ENCODE measurements around the gene LAG3.

The LAG3 gene

DNA sequence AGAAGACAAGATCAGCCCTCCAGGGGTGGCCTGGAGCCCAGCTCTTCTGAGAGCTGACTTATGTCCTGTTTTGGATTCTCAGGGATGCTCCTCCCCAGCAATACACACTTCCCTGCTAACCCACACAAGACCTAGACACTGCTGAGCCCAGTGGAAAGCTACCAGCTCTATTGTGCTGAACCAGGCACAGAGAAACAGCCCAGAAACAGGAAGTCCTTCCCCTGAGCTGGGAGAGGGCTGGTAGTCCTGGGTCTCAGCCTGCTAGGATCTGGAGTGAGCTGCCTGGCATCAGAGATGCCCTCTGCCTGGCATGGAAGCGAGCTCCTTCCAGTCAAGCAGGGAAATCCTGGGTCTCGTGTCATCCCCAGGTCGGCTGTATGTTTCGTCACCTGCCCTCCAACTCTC lies 1.2 kb upstream of the LAG3 start:
- peak in 6 of 56 donors; percentile 9 to 43 (median 20) for DNase-seq

DNA sequence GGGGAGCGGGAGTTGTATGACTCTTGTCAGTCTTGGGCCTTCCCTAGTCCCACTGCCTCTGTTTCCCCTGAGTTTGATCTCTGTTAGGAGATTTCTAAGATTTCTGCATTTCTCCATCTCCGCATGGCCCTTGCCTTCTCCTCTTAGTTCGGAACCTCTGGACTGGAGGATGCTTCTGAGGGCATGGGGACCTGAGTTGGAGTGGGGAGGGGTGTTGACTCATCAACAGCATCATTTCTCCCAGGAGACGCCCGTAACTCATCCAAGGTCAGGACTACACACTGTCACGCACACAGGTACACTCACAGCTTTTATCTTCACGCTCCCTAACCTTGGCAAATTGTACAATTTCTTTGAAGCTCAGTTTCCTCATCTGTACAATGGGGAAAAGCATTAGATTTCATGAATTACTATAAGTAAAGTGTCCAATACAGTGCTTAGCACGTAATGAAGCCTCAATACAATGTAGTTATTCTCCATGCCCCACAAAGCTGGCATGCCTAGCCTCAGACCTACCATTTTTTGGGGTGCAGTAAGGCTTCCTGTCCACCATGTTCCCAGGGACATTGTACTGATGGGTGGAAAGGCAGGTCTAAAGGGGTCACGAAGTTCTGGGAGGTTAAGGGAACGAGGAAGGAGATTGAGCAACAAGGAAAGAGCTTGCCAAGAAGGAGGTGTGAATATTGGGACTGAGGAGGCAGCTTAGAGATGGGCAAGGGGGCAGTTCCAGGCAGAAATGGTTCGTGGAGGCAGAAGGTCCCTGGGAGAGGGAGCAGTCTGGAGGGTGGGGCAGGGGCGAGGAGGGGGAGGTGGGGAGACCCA lies 600 bp upstream of the LAG3 start:
- no peak for DNase-seq

DNA sequence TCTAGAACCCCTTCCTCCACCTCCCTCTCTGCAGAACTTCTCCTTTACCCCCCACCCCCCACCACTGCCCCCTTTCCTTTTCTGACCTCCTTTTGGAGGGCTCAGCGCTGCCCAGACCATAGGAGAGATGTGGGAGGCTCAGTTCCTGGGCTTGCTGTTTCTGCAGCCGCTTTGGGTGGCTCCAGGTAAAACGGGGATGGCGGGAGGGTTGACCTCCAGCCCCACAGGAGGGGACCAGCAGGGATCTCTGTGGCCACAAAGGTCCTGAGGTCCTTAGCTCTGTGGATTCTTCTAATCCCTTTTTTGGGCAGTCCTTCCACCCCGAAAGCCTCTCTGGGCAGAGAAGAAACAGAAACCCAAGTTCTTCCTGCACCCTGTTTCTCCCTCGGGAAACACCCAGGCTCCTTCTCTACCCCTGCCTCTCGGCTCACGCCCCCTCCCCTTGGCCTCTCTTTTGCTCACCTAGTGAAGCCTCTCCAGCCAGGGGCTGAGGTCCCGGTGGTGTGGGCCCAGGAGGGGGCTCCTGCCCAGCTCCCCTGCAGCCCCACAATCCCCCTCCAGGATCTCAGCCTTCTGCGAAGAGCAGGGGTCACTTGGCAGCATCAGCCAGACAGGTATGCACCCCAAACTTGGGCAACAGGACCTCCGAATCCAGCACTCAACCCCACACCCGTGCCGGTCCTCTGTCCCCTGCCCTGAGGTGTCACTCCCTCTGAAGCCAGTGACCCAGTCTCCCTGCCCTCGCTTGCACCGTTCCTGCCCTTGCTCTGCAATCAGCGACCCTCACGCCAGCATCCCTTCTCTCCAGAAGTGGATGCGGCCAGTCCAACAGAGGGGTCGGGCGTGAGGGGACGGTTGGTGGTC lies 638 bp downstream of the LAG3 start:
- no peak for DNase-seq

DNA sequence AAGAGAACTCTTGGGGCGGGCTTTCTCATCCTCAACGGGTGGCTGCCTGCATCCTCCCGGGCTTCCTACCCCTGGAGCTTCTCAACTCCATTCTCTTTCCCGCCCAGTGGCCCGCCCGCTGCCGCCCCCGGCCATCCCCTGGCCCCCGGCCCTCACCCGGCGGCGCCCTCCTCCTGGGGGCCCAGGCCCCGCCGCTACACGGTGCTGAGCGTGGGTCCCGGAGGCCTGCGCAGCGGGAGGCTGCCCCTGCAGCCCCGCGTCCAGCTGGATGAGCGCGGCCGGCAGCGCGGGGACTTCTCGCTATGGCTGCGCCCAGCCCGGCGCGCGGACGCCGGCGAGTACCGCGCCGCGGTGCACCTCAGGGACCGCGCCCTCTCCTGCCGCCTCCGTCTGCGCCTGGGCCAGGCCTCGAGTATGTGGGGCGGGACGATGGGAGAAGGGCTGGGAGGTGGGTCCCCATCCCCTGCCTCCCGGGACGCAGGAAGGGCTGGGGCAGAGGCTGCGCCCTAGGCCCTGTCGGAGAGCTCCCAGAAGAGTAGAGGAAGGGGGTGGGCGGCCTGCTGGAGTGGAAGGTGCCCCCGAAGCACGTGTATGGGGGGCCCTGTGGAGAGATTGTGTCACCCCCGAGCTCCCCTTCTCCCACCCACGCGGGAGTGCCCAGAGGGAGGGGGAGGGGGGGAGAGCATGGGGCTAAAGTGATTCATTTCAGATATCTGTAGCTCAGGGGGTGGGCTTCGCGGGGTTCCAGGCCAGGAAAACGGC lies 1.5 kb downstream of the LAG3 start:
- no peak for DNase-seq

DNA sequence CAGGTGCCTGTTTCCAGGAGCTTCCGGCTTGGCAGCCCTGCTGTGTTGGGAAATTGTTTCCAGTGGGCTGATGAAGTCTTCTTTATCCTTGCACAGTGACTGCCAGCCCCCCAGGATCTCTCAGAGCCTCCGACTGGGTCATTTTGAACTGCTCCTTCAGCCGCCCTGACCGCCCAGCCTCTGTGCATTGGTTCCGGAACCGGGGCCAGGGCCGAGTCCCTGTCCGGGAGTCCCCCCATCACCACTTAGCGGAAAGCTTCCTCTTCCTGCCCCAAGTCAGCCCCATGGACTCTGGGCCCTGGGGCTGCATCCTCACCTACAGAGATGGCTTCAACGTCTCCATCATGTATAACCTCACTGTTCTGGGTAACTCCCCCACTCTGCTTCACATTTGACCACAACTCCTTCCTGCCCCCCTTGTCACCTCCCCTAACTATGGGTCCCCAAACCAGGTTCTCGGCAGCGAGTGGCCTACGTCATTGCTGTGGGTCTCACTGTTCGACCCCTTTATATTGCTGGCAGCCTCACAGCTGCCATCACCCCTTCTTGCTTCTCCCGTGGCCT lies 2.3 kb downstream of the LAG3 start:
- DNase-seq = no peak

DNA sequence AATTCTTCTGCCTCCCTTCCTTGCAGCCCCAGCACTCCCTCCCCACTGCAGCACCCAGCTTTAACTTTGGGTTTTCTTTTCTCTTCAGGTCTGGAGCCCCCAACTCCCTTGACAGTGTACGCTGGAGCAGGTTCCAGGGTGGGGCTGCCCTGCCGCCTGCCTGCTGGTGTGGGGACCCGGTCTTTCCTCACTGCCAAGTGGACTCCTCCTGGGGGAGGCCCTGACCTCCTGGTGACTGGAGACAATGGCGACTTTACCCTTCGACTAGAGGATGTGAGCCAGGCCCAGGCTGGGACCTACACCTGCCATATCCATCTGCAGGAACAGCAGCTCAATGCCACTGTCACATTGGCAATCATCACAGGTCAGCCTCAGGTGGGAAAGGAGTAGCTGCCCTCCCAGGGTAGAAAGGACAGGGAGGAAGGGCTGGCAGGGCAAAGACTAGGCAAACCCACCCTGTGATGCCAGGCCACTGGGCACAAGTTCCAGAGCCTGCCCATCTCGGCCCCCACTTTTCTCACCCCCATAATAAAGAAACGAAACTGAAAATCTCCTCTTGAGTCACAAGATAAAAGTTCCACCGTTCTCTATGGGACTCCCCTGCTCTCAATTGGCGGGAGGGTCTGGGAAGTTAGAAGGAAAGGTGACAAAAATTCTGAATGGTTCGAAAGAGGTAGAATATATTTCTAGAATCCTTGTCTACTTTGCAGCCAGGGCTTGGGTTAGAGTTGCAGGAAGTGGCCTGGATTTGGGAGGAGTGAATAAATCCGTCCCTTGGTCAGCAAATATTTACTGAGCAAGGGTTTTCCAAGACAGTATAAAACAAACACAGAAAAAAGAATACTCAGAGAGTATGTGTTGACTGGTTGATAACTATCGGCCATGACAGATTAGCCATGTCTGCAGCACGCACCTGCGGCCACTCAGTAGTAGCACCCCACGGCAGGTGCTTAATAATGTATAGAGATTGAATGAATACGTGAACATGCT lies 3.2 kb downstream of the LAG3 start:
- no peak for DNase-seq

DNA sequence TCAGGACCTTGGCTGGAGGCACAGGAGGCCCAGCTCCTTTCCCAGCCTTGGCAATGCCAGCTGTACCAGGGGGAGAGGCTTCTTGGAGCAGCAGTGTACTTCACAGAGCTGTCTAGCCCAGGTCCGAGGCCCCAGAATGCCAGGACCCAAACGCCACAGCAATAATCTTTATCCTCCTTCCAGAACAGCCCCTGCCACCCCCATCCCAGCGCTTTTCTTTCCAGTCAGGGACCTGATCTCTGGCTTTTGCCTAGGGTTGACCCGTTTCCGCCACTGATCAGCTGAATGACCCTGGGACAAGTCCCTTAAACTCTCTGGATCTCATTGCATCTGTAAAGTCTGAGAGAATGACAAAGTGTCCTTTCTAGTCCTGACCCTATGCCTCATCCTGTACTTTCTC lies 5.1 kb downstream of the LAG3 start:
- no peak for DNase-seq

DNA sequence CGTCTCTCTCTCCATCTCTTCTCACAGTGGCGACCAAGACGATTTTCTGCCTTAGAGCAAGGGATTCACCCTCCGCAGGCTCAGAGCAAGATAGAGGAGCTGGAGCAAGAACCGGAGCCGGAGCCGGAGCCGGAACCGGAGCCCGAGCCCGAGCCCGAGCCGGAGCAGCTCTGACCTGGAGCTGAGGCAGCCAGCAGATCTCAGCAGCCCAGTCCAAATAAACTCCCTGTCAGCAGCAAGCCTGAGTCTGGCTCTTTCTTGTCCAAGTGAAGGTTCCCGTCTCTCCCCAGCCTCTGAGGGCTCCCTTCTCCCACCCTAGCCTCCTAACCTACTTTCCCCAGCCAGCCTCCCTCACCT lies 5.9 kb downstream of the LAG3 start:
- DNase-seq = peak in 14 of 56 donors; percentile 7 to 61 (median 30)

DNA sequence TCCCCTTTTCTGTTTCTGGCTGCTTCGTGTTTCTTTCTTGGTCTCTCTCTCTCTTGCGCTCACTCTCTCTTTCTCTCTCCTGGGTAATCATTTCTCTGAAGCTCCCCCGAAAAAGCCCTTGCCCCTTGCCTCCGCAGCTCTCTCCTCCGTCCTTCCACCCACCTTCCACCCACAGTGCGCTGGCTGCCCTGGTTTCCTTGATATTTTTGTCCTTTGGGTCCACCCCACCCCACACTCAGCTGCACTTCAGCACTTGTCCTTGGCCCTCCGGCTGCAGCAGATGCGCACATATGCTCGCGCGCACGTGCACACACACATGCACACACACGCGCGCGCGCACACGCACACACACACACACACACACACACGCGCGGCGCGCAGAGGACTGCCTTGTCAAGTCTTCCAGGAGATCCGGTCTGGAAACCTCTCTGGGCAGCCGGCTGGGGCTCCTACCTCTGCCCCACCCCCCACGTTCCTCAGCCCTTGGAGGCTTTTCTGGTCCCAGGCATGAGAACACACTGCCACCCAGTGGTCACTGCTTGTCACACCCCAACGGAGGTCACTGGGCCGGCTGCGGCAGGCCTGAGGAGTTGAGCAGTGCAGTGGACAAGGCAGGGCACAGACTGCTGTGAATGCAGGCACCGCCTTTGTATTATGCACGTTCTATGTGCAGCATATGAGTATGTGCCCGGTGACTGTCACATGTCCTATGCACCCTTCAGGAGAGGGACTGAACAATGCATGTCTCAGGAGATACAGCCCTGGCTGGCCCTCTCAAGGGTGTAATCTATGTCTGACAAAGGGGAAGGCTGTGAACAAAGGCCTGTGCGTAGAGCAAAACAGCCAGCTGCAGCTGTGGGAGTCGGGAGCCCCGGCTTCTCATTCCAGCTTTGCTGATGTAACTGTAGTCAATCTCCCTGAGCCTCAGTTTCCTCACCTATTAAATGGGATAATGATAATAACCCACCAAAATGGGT lies 6.5 kb downstream of the LAG3 start:
- peak in 55 of 56 donors; percentile 48 to 95 (median 83) for DNase-seq

DNA sequence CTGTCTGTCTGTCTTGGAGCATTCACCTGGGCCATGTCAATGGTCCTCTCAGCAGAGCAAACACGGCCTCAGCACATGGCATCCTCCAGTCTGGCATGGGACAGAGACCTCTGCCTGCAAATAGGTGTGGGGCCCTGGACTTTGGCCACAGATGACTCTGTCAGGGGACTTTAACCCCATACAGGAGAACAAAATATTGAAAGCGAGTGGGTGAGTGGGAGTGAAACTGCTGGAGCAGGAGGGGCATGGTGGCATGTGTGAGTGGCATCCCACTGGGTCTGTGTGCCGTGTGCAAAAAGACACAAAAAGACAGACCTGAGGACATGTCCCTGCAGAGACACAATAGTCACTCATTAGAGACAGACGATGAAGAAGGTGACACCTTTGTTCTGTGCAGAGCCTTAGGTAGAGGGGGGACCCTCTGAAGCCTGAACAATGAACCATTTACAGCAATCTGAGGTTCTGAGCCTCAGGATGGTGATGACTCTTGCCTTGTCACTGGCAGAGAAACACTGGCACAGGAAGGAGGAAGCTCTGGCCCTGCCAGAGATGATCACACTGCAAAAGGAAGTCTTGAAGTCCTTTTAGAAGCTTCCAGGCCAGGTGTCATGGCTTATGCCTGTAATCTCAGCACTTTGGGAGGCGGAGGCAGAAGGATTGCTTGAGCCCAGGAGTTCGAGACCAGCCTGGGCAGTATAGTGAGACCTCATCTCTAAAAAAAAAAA lies 7.5 kb downstream of the LAG3 start:
- DNase-seq = no peak

DNA sequence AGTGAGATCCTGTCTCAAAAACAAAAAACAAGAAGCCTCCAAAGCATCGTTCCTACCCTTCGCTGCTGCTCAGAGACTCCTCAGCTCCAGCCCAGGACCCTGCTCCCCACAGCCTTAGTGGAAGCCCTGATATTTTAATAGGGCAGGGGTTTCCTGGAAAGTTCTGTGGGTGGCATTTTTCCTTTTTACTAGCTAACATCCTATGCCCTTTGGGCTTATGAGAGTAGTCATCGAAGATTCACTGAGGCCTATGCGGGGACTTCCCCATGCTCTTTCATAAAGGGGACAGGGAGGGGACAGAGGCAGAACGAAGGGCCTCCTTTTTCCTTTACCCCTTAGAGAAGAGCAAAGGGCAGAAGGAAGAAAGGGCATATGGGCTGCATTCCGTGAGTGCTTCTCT lies 8.3 kb downstream of the LAG3 start:
- DNase-seq = no peak

DNA sequence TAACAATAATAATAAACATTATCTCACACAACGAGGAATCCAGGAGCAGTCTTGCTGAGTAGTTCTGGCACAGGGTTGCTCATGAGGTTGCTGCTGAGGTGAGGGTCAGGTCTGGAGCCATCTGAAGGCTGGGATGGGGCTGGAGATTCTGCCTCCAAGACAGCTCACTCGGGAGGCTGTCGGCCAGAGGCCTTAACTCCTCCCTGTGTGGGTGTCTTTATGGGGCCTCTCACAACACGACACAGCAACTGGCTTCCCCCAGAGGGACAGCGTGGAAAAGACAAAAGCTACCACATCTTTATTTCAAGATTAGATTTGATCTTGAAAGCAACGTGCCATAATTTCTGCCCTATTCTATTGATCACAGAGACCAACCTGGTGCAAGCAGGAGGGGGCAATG lies 9.8 kb downstream of the LAG3 start:
- DNase-seq = no peak

DNA sequence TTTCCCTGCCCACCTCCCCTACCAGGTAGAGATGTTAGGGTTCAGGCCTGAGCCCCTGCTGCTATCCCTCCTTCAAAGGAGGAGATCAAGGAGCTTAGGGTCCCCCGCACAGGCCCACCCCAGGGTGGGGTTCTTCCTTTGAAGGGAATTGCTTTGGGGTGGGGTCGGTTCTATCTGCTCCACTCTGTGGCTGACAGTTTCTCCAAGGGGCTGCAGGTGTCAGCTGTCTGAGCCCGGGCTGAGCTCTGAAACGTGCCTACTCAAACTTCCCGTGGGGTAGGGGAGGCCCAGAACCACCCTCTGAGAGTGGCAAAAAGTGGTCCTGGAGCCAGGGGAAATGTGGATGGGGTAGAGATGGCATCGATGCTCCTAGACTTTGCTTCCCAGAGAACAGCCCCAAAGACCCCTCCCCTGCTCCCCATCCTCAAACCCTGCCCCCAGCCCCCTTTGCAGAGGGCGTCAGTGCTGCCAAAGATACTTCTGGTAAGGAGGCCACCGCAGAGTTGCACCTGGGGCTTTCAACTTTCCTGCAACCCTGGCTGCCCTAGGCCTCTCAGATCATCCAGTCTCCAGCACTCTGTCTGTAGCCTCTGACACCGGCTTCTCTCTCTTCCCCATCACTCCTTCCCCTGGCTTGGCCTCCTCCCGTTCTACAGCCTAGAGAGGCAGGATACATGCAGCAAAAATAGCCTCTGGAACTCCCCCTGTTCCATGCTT lies 10.7 kb downstream of the LAG3 start:
- no peak for DNase-seq

DNA sequence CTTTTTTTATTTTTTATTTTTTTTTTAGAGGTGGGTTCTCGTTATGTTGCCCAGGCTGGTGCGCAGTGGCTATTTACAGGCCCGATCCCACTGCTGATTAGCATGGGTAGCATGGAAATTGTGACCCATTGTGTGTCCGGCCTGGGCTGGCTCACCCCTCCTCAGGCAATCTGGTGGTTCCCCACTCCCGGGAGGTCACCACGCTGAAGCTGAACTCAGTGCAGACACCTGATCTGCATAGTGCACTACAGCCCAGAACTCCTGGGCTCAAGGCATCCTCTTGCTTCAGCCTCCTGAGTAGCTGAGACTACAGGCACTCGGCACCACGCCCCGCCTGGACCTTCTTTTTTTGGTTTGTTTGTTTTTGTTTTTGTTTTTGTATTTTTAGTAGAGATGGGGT lies 11.5 kb downstream of the LAG3 start:
- DNase-seq = no peak

DNA sequence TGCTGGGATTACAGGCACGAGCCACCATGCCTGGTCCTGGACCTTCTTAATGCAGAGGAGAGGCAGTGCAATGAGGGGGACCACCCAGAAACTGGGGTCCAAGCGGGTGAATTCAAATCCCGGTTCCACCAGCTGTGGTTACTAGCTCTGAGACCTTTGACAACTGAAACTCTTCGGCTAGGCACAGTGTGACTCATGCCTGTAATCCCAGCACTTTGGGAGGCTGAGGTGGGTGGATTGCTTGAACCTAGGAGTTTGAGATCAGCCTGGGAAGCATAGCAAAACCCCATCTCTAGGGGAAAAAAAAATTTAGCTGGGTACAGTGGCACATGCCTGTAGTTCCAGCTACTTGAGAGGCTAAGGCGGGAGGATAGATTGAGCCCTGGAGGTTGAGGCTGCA lies 12.0 kb downstream of the LAG3 start:
- no peak for DNase-seq

DNA sequence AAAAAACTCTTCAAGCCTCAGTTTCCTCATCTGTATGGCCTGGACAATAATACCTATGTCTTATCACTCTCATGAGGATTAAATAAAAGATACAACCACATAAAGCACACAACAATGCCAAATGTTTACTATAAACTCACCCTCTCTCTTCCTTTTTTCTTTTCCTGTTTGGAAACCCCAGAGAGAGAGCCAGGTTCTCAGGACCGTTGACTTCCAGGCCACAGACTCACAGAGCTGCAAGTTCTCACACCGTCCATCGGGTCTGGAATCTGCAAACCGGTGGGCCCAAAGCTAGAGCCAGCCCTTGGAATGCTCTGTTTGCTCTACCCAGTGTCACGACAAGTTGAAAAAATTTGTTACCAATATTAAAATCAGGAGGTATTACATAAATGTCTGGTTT lies 12.4 kb downstream of the LAG3 start:
- DNase-seq = no peak

DNA sequence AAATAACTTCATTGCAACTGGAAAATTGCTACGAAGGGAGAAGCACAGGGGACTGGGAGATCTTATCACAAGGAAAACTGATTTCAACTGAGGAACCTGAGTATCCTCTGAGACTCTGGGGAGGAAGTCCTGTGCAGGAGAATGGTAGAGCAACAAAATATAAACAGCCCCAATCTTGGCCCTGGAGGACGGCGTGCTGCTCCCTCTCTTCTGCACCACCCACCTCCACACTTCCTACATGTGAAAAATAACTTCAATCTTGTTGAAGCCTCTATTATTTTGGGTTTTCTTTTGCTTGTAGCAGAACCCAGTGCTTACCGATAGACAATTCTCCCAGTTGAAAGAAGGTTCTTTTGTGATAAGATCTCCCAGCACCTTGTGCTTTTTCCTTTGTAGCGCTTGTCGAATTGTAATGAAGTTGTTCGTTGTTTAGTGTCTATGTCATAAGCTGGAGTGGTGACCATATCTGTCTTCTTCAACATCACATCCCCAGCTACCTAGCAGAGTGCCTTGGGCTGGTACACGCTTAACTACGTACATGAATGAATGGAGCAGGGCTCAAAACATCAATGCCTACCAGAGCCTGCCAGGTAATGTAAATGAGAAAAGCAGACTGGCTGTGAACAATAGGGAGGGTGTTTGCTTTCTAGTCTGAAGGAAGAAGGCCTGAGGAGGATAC lies 14.2 kb downstream of the LAG3 start:
- DNase-seq = no peak

Measured in amygdala (tissue), 56 donors.